Astrocyte of the cerebellum (primary cell): Measurements from ENCODE around the gene GSS.

Source experiments
- DNase-seq: peaks from one replicate; pipeline ENCODE4 v3.0.0-alpha.2; 2011; ENCODE audit warnings: low read depth
- H3K4me3 ChIP-seq: 2 replicates; pipeline ENCODE4 v1.5.1; 2011; ENCODE audit warnings: mild to moderate bottlenecking, low read depth, low read length, moderate library complexity
- in situ Hi-C: cut with HindIII; loops from 2 replicates; pipeline ENCODE4 v1.10.0; 2017; ENCODE audit warnings: low sequenced_read_pairs
- TF ChIP-seq, protein P1 (sequence below): IDR thresholded peaks from 2 replicates; pipeline ENCODE4 v1.5.1; 2012; ENCODE audit warnings: low read length, low read depth, moderate library complexity, mild to moderate bottlenecking; ENCODE audit errors: missing control alignments

GSS gene

DNA sequence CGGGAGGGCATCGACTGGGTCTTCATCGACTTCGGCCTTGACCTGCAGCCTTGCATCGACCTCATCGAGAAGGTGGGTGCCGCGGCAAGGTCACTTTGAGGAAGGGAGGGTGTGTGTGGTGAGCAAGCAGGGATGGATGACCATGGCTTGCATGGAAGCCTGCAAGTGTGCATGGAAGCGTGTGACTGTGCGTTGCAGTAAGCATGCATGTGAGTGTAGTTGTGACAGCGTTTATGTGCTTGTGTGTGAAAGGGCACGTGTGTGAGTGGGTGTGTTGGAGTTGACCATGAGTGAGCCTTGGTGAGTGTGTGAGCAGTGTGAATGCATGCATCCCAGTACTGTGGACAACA is 32.6 kb upstream of the GSS start:
- DNase-seq, result no peak
- TF ChIP-seq, protein P1, sequence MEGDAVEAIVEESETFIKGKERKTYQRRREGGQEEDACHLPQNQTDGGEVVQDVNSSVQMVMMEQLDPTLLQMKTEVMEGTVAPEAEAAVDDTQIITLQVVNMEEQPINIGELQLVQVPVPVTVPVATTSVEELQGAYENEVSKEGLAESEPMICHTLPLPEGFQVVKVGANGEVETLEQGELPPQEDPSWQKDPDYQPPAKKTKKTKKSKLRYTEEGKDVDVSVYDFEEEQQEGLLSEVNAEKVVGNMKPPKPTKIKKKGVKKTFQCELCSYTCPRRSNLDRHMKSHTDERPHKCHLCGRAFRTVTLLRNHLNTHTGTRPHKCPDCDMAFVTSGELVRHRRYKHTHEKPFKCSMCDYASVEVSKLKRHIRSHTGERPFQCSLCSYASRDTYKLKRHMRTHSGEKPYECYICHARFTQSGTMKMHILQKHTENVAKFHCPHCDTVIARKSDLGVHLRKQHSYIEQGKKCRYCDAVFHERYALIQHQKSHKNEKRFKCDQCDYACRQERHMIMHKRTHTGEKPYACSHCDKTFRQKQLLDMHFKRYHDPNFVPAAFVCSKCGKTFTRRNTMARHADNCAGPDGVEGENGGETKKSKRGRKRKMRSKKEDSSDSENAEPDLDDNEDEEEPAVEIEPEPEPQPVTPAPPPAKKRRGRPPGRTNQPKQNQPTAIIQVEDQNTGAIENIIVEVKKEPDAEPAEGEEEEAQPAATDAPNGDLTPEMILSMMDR, result no peak
- in situ Hi-C loops, result no loop called here

DNA sequence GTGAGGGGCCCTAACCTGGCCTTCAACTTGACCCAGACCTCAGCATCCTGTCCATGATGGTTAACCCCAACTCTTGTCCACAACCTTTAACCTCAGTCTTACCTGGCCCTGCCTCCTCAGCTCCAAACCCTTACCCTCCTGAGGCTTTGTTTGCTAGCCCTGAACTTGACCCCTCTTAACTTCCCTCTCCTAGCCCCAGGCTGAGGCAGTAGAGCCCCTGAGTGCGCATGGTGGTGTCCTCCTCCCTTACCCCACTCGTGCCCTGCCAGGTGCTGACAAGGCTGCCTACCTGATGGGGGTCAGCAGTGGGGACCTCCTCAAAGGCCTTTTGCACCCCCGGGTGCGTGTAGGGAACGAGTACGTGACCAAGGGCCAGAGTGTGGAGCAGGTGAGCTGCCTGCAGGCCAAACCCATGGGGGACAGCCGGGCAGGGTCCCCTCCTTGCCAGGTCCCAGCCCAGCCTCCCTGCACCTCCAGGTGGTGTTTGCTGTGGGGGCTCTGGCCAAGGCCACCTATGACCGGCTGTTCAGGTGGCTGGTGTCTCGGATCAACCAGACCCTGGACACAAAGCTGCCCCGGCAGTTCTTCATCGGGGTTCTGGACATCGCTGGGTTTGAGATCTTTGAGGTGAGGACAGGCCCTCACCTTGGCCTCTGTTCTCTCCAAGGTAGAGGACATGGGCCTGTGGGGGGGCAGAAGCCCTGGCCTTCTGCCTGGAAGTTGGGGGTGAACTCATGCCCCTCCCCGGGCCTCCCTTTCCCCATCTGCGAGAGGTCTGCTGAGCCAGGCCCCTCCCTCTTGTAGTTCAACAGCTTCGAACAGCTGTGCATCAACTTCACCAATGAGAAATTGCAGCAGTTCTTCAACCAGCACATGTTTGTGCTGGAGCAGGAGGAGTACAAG is 31.9 kb upstream of the GSS start:
- H3K4me3 ChIP-seq, result no peak overlapping the region
- in situ Hi-C loops, result no loop called here
- DNase-seq, result no peak
- TF ChIP-seq, protein P1, result no peak

More for the DNA sequence above, 32.6 kb upstream of the GSS start:
- no peak overlapping the region for H3K4me3 ChIP-seq

DNA sequence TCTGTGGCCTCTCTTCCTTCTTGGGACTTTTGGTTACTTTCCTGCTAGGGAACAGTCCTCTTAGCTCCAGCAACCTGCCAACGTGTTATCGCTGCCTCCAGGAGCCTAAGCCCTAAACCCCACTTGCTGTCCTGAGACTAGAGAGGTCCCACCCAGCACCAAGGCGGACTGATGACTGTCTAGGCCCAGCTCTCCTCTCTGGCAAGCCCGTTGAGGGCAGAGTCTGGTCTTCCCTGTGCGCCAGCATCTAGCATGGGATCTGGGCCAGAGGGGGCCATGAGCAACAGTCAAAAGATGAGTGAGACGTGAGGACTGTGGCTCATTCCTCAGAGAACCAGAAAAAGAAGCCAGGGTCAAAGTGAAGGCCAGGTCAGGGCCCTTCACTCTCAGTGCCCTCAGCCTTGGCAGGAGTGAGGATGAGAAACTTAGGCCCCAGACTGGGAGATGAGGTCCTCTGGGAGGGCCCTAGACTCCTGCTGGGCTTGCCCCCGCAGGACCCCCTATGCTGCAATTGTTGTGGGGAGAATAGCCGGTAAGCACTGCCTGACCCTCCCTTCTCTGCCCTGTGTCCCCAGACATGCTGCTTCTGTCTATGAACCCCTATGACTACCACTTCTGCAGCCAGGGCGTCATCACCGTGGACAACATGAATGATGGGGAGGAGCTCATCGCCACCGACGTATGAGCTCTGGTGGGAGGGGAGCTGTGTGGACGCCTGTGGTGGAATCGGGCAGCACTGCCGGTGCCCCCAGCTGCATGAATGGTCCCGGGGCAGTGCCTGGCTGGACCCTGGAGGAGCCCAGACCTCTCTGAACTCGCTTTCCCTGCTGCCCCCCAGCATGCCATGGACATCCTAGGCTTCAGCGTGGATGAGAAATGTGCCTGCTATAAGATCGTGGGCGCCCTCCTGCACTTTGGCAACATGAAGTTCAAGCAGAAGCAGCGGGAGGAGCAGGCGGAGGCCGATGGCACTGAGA is 31.0 kb upstream of the GSS start:
- in situ Hi-C loops, result no loop called here
- no peak for DNase-seq
- no peak overlapping the region for H3K4me3 ChIP-seq
- TF ChIP-seq, protein P1, result no peak

DNA sequence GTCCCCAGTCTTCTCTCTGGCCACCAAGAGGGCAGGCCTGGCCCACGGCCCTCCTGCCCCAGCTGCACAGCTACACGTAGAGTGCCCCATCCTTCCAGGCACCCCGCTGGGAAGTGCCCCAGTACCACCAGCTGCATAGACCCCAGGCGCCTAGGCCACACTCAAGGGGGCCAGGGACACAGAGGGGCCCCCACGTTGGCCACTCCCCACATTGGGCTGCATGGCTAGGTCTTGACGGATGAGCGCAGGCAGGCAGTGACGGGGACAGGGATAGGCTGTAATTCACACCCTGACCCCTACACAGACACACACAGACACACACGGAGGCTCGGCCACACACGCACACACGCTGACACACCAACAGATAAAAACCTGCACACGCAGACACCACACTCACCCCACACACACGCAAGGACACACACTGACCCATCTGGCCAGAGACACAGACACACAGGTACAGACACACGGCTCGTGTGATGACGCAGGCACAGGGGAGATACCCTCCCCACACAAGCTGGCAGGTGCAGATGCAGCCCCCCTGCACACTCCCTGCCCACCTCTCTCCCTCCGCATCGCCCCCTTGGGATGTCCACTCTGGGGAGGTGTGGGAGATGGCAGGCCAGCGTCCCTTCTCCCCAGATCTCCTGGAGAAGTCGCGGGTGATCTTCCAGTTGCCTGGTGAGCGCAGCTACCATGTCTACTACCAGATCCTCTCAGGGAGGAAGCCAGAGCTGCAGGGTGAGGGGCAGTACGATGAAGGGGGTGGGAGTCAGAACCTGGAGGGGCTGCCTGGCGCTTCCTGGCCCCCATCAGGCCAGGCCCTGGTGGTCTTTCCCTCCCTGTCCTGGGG is 30.1 kb upstream of the GSS start:
- no peak for DNase-seq

DNA sequence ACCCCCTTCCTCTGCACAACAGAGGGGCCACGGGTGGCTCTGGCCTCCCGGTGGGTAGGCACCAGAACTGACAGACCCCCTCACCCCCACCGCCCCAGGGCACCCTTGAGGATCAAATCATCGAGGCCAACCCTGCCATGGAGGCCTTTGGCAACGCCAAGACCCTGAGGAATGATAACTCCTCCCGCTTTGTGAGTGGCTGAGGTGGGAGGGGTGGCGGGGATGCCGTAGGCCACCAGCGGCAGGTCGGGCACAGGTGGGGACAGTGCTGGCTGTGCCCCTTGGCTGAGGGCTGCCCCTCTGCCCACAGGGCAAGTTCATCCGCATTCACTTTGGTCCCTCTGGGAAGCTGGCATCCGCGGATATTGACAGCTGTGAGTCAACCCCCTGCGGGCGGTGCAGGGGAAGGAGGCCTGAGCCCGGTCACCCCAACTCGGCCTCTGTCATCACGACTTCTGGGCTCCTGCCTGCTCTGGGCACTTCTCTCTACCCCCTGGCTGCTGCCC is 29.2 kb upstream of the GSS start:
- H3K4me3 ChIP-seq, result no peak overlapping the region
- in situ Hi-C loops, result no loop called here
- TF ChIP-seq, protein P1, result no peak
- DNase-seq, result no peak

More for the DNA sequence above, 30.1 kb upstream of the GSS start:
- TF ChIP-seq, protein P1, result no peak
- H3K4me3 ChIP-seq, result no peak overlapping the region
- in situ Hi-C loops, result no loop called here
